Endothelial cell of umbilical vein (primary cell): ENCODE data around the gene ALG8. TPM values are rescaled to one million over a fixed set of nuclear protein-coding genes. Genes with fewer than 3 reads are reported as not detected.

Experiments used
- BruUV-seq: library from RNA; stranded (reverse); fragments of 400-500 nt; replicated peaks from 2 replicates; lab custom pipeline; 2021; lab: Mats Ljungman, UMichigan
- CTCF ChIA-PET: fragments of 300-600, 350-600 bp; sonication (Branson Sonifier 250); formaldehyde crosslinking; loops from one replicate; lab custom pipeline; 2021; ENCODE audit warnings: antibody characterized with exemption, inconsistent platforms; lab: Charles Lee
- POLR2A ChIA-PET: fragments of 300-600, 350-600 bp; sonication (Branson Sonifier 250); formaldehyde crosslinking; loops from one replicate; lab custom pipeline; 2021; ENCODE audit warnings: antibody characterized with exemption, inconsistent platforms; lab: Charles Lee
- DNase-seq: peaks from one replicate; pipeline ENCODE4 v3.0.0-alpha.2; 2011; ENCODE audit warnings: low read depth, low spot score
- FAIRE-seq: peaks from 2 replicates; lab custom pipeline; 2011; peaks lifted over from hg19 to GRCh38; lab: Jason Lieb, UNC
- H2AFZ ChIP-seq: 2 replicates; pipeline ENCODE4 v1.6.0; 2012; ENCODE audit warnings: low read depth, low read length, control low read depth, inconsistent platforms
- H3K27ac ChIP-seq: 2 replicates; pipeline ENCODE4 v1.5.1; 2011; ENCODE audit warnings: low read depth, mild to moderate bottlenecking, control low read depth, low read length, moderate library complexity; ENCODE audit not compliant: insufficient read depth
- H3K27me3 ChIP-seq, 2 experiments: 2 replicates each; pipeline versions ENCODE4 v1.6.0 to v1.6.1; 2011; ENCODE audit warnings: low read length in 2 of 2, mixed read lengths in 1 of 2; ENCODE audit not compliant: control insufficient read depth in 2 of 2, insufficient read depth in 2 of 2
- H3K36me3 ChIP-seq, 2 experiments: 2 replicates in 1 of 2; 3 replicates in 1 of 2; pipeline ENCODE4 v1.5.1; 2011; ENCODE audit warnings: low read length in 2 of 2, mild to moderate bottlenecking in 1 of 2, moderate library complexity in 1 of 2; ENCODE audit not compliant: control insufficient read depth in 2 of 2, insufficient read depth in 2 of 2; ENCODE audit errors: extremely low read depth in 1 of 2
- H3K4me1 ChIP-seq: 3 replicates; pipeline ENCODE4 v1.5.1; 2011; ENCODE audit warnings: mild to moderate bottlenecking, low read length; ENCODE audit not compliant: control insufficient read depth, insufficient read depth; ENCODE audit errors: extremely low read depth
- H3K4me2 ChIP-seq: 2 replicates; pipeline ENCODE4 v1.6.1; 2011; ENCODE audit warnings: low read length, control low read depth, mixed read lengths; ENCODE audit not compliant: insufficient read depth
- H3K4me3 ChIP-seq, 3 experiments: fragments of 200-600 bp in 1 of 3; sonication (generic), shearing (Covaris generic) in 1 of 3; replicated peaks in 1 of 3; 2 replicates each; pipeline ENCODE4 v1.5.1; 2011 to 2016; ENCODE audit warnings: control low read depth in 3 of 3, low read length in 3 of 3, mild to moderate bottlenecking in 2 of 3, inconsistent platforms in 1 of 3, low read depth in 1 of 3, moderate library complexity in 1 of 3; ENCODE audit not compliant: insufficient read depth in 1 of 3
- H3K79me2 ChIP-seq: 2 replicates; pipeline ENCODE4 v1.6.0; 2012; ENCODE audit warnings: low read length, inconsistent platforms; ENCODE audit not compliant: control insufficient read depth, insufficient read depth
- H3K9ac ChIP-seq: replicated peaks from 2 replicates; pipeline ENCODE3; 2011; ENCODE audit warnings: low read length, control low read depth; ENCODE audit not compliant: insufficient read depth; ENCODE audit errors: extremely low read depth
- H3K9me1 ChIP-seq: replicated peaks from 3 replicates; pipeline ENCODE4 v1.6.0; 2011; ENCODE audit warnings: mild to moderate bottlenecking, low read length; ENCODE audit not compliant: control insufficient read depth, insufficient read depth; ENCODE audit errors: extremely low read depth
- H3K9me3 ChIP-seq: replicated peaks from 2 replicates; pipeline ENCODE4 v1.5.1; 2012; ENCODE audit warnings: low read length, inconsistent platforms; ENCODE audit not compliant: control insufficient read depth, insufficient read depth
- H4K20me1 ChIP-seq: replicated peaks from 2 replicates; pipeline ENCODE3; 2011; ENCODE audit warnings: mild to moderate bottlenecking, low read length; ENCODE audit not compliant: control insufficient read depth, insufficient read depth; ENCODE audit errors: extremely low read depth
- EZH2 ChIP-seq: IDR thresholded peaks from 2 replicates; pipeline ENCODE4 v1.6.1; 2012; ENCODE audit warnings: borderline replicate concordance, low read depth, mild to moderate bottlenecking, moderate library complexity, low read length, inconsistent platforms; ENCODE audit not compliant: severe bottlenecking
- FOS ChIP-seq: IDR thresholded peaks from 2 replicates; pipeline ENCODE4 v1.6.1; 2011; ENCODE audit warnings: mild to moderate bottlenecking, low read length, moderate library complexity, borderline replicate concordance; ENCODE audit not compliant: insufficient read depth
- GATA2 ChIP-seq: IDR thresholded peaks from 2 replicates; pipeline ENCODE4 v1.7.0; 2011; ENCODE audit warnings: low read depth, mild to moderate bottlenecking, moderate library complexity, mixed read lengths, low read length; ENCODE audit not compliant: insufficient read length, insufficient read depth
- JUN ChIP-seq: IDR thresholded peaks from 2 replicates; pipeline ENCODE4 v1.6.1; 2011; ENCODE audit warnings: borderline replicate concordance, low read depth; ENCODE audit not compliant: insufficient read length, insufficient read depth
- MYC ChIP-seq: IDR thresholded peaks from one replicate; pipeline ENCODE4 v1.6.1; 2011; ENCODE audit warnings: mild to moderate bottlenecking, low read depth, low read length
- POLR2A ChIP-seq: IDR thresholded peaks from 2 replicates; pipeline ENCODE4 v1.6.1; 2012; ENCODE audit warnings: low read depth, mild to moderate bottlenecking, control low read depth, low read length
- POLR2AphosphoS5 ChIP-seq: IDR thresholded peaks from 2 replicates; pipeline ENCODE4 v1.6.1; 2012; ENCODE audit warnings: low read depth, mild to moderate bottlenecking, control low read depth, low read length, moderate library complexity; ENCODE audit not compliant: insufficient read depth
- dilution Hi-C: fragments of 300-500 bp; cut with MboI; formaldehyde crosslinking; loops from one replicate; pipeline ENCODE4 v1.15.0; 2019; ENCODE audit warnings: low sequenced_read_pairs; ENCODE audit not compliant: extremely low pct_ligation_motif_present
- intact Hi-C: fragments of 100-400 bp; cut with micrococcal nuclease; formaldehyde crosslinking; loops from one replicate; pipeline ENCODE4 v1.10.0; 2022
- polyA plus RNA-seq, 4 experiments: library from polyadenylated mRNA; depleted of rRNA in 3 of 4; stranded (reverse) in 3 of 4; unstranded in 1 of 4; fragments of >200 nt; gene quantifications; 2 replicates each; pipeline versions ENCODE4 v1.2.1 to v1.2.3, GENCODE V29; 2011 to 2012; ENCODE audit warnings: missing spikeins in 1 of 4
- total RNA-seq: library from RNA; stranded (reverse); gene quantifications from 2 replicates; pipeline ENCODE4 v1.2.3, GENCODE V29; 2021
- TF ChIP-seq, protein P1 (sequence below): IDR thresholded peaks from 2 replicates; pipeline ENCODE4 v1.6.1; 2011; ENCODE audit not compliant: insufficient read depth, insufficient read length
- TF ChIP-seq, protein P2 (sequence below), 2 donors: IDR thresholded peaks; 1 replicate in 1 of 2; 2 replicates in 1 of 2; pipeline ENCODE4 v1.5.1; 2011; ENCODE audit warnings: low read length in 2 of 2, mild to moderate bottlenecking in 2 of 2, moderate library complexity in 2 of 2, control low read depth in 1 of 2, inconsistent platforms in 1 of 2, low read depth in 1 of 2; ENCODE audit not compliant: insufficient read depth in 1 of 2; ENCODE audit errors: extremely low read depth in 1 of 2

ALG8 gene
- total and polyA plus RNA-seq, 2 donors (not counting 3 experiments of a cell fraction or from before 2014, with no cell fraction given), result 43.9 to 48.2 TPM

DNA sequence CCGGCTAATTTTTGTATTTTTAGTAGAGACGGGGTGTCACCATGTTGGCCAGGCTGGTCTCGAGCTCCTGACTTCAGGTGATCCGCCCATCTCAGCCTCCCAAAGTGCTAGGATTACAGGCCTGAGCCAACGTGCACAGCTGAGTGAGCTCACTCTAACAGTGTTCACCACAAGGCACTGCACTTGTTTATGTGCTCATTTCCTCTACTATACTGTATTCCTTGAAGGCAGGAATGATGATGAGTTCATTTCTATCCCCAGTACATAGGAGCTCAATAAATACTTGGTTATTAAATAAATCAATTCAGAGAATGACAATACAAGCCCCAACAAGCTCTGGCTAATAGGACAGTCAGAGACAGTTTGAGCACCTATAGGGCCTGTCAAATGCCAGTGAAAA is 29.1 kb downstream of the ALG8 start:
- FAIRE-seq (no peak), DNase-seq (no peak)
- H3K9ac ChIP-seq, result no peak overlapping the region
- no peaks in the 10 kb centered on the region for H3K9me3 ChIP-seq
- no peaks in the 10 kb centered on the region for H3K9me1 ChIP-seq
- no TSS peak for BruUV-seq
- H3K27me3 ChIP-seq, result no peaks in the 10 kb centered on the region
- H3K4me2 ChIP-seq, result no peak overlapping the region
- H4K20me1 ChIP-seq, result no peaks in the 10 kb centered on the region
- no peaks in the 10 kb centered on the region for H3K79me2 ChIP-seq
- no peaks in the 10 kb centered on the region for H3K4me1 ChIP-seq
- no peak overlapping the region for H3K27ac ChIP-seq
- intact Hi-C loops (no loop called here), dilution Hi-C loops (no loop called here)
- TF ChIP-seq MYC (no peak), GATA2 (no peak), EZH2 (no peak)
- ChIA-PET CTCF (interaction anchor here (1.1 kb wide), 1 partner anchor 9 kb away, joined by 3 read pairs; no protein-coding TSS in a partner anchor), POLR2A (no interaction called here)
- peaks cover 0 to 2% of the 10 kb centered on the region in 2 experiments for H3K36me3 ChIP-seq
- H3K4me3 ChIP-seq, result no peak overlapping the region
- no peak overlapping the region for H2AFZ ChIP-seq

DNA sequence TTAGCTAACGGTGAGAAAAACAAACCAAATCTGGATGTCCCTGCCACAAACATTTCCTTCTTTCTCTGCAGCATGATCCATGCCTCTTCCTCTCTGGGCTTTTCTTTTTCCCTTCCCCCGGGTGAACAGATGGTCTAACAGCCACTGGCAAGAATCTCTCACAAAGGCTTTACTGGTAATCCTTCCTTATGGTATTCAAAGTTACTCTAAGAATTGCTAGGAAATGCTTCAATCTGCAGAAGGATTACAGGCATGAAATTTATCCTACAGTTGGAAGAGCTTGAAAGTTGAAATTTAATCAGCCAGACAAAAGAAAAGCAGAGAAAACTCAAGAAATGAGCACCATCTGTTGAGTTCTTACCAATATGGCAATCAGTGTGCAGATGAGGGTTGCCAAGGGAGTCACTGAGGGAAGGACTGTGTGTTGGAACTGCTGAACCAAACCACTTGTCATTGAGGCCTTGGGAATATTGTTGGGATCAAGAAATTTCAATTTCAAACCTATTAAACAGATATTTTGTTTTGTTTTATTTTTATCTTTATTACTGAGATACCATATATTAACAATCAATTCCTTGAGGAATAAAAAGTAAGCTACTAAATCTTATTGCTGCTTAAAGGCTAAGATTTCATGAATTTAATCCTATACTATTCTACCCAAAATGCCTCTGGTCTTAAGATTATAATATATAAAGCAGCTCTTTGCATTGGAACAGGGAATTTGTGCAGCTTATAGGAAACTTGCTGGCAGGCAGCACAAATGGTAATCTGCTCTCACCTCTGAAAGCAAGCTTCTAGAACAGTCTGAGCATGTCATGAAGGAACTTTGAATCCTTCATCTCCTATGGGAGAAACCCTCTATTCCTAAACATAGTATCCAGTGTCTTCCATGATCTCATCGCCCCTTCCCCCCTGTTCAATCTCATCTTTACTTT is 30.1 kb downstream of the ALG8 start:
- no peak overlapping the region for H3K9ac ChIP-seq
- no peaks in the 10 kb centered on the region for H3K4me1 ChIP-seq
- ChIA-PET CTCF (interaction anchor here (1.1 to 1.8 kb wide), 2 partner anchors 8 to 21 kb away, joined by 3 read pairs; no protein-coding TSS in a partner anchor), POLR2A (no interaction called here)
- H3K4me3 ChIP-seq, result no peak overlapping the region
- no peaks in the 10 kb centered on the region for H4K20me1 ChIP-seq
- dilution Hi-C loops, result no loop called here
- no TSS peak for BruUV-seq
- no peaks in the 10 kb centered on the region for H3K27me3 ChIP-seq
- no peaks in the 10 kb centered on the region for H3K9me3 ChIP-seq
- peaks cover 0 to 2% of the 10 kb centered on the region in 2 experiments for H3K36me3 ChIP-seq
- intact Hi-C loops, result no loop called here
- H3K9me1 ChIP-seq, result no peaks in the 10 kb centered on the region
- H3K27ac ChIP-seq, result no peak overlapping the region
- FAIRE-seq (no peak), DNase-seq (no peak)
- H3K79me2 ChIP-seq, result no peaks in the 10 kb centered on the region
- TF ChIP-seq MYC (no peak), GATA2 (no peak), POLR2A (no peak), FOS (no peak), POLR2AphosphoS5 (no peak), EZH2 (no peak), JUN (no peak)
- TF ChIP-seq, protein P1, sequence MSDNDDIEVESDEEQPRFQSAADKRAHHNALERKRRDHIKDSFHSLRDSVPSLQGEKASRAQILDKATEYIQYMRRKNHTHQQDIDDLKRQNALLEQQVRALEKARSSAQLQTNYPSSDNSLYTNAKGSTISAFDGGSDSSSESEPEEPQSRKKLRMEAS, result no peak
- TF ChIP-seq, protein P2, sequence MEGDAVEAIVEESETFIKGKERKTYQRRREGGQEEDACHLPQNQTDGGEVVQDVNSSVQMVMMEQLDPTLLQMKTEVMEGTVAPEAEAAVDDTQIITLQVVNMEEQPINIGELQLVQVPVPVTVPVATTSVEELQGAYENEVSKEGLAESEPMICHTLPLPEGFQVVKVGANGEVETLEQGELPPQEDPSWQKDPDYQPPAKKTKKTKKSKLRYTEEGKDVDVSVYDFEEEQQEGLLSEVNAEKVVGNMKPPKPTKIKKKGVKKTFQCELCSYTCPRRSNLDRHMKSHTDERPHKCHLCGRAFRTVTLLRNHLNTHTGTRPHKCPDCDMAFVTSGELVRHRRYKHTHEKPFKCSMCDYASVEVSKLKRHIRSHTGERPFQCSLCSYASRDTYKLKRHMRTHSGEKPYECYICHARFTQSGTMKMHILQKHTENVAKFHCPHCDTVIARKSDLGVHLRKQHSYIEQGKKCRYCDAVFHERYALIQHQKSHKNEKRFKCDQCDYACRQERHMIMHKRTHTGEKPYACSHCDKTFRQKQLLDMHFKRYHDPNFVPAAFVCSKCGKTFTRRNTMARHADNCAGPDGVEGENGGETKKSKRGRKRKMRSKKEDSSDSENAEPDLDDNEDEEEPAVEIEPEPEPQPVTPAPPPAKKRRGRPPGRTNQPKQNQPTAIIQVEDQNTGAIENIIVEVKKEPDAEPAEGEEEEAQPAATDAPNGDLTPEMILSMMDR (IDR thresholded peaks at IDR 0.05; ENCODE audit: extremely low read depth in 1 of 2, insufficient read depth in 1 of 2, low read depth in 1 of 2, low read length in 2 of 2), result no peak
- H2AFZ ChIP-seq, result no peak overlapping the region
- H3K4me2 ChIP-seq, result no peak overlapping the region
